Measurements from ENCODE around the gene RNF186.
A peak's percentile ranks its signal among the peaks of the same experiment; 100 is the strongest.
"Not testable (repeated sequence)": the region's sequence is repeated elsewhere in the genome, so short reads cannot be mapped to it uniquely, and the experiment has no call there.

RNF186 gene

GRCh38 chr1:19824541-19824940, 9.5 kb upstream of the RNF186 start:
- peak; percentile 12 for DNase-seq

- DNase-seq, result no peak
Measured at GRCh38 chr1:19824036-19824435, 9.0 kb upstream of the RNF186 start.

GRCh38 chr1:19819701-19820100, 4.6 kb upstream of the RNF186 start:
- no peak for DNase-seq

- DNase-seq, result no peak
Measured at GRCh38 chr1:19818324-19818723, 3.2 kb upstream of the RNF186 start.

GRCh38 chr1:19817160-19817559, 2.1 kb upstream of the RNF186 start:
- no peak for DNase-seq

GRCh38 chr1:19816737-19817086, 1.6 kb upstream of the RNF186 start:
- DNase-seq, result not testable (repeated sequence)

GRCh38 chr1:19815801-19816736, 986 bp upstream of the RNF186 start:
- DNase-seq, result no peak

- no peak for DNase-seq
Measured at GRCh38 chr1:19814244-19814661, 830 bp downstream of the RNF186 start.

- DNase-seq, result no peak
Measured at GRCh38 chr1:19813643-19813960, 1.5 kb downstream of the RNF186 start.

- no peak for DNase-seq
Measured at GRCh38 chr1:19812875-19813642, 2.0 kb downstream of the RNF186 start.

- peak; percentile 46 for DNase-seq
Measured at GRCh38 chr1:19811206-19811851, 3.8 kb downstream of the RNF186 start.

- DNase-seq, result no peak
Measured at GRCh38 chr1:19809044-19809750, 5.9 kb downstream of the RNF186 start.

GRCh38 chr1:19808351-19808750, 6.7 kb downstream of the RNF186 start:
- no peak for DNase-seq

- DNase-seq, result no peak
Measured at GRCh38 chr1:19804831-19805251, 10.2 kb downstream of the RNF186 start.

- no peak for DNase-seq
Measured at GRCh38 chr1:19802269-19802668, 12.8 kb downstream of the RNF186 start.

GRCh38 chr1:19800076-19800804, 14.8 kb downstream of the RNF186 start:
- peak; percentile 79 for DNase-seq

- DNase-seq, result peak; percentile 52
Measured at GRCh38 chr1:19799230-19800075, 15.6 kb downstream of the RNF186 start, which contains the start of gene TMCO4. Gene TMCO4 (minus strand): TSS chr1:19799916. CDS start chr1:19780758, 19,158 bp downstream.

- DNase-seq, result no peak
Measured at GRCh38 chr1:19798486-19799229, 16.4 kb downstream of the RNF186 start.

GRCh38 chr1:19797827-19798226, 17.3 kb downstream of the RNF186 start:
- DNase-seq, result no peak

- no peak for DNase-seq
Measured at GRCh38 chr1:19794583-19794982, 20.5 kb downstream of the RNF186 start.

Measured in fibroblast of skin of abdomen (primary cell).